GM18867 (cell line): ENCODE results near the gene FAM120B.
"Not testable (repeated sequence)": the region's sequence is repeated elsewhere in the genome, so short reads cannot be mapped to it uniquely, and the experiment has no call there.

Source experiments
- ATAC-seq: cut with Tn5 transposase; IDR thresholded peaks from one replicate; pipeline ENCODE4 v1.9.1; 2021; ENCODE audit warnings: mild to moderate bottlenecking, moderate library complexity; ENCODE audit not compliant: unreplicated experiment

The FAM120B gene

GRCh38 chr6:170296746-170297575 lies 9.6 kb upstream of the FAM120B start:
- no peak for ATAC-seq

- ATAC-seq = no peak
These were observed 8.8 kb upstream of the FAM120B start for GRCh38 chr6:170297576-170298330.

DNA sequence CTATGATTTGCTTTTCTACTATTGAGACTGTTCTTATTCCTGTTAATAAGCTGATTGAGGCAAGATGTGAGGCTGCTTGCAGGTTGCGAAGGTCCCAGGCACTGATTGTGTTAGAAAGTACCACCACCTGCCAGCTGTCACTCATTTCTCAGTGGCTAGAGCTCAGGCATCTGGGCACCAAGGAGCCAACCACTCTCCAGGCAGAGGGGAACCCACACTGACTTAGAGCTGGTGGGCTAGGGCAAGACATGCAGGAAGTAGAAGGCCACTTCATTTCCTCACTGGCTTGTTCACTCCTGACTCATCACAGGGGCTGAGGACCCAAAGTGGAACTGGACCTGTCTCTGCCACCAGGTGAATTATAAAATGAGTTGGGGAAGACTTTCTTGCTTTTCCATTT lies 7.9 kb upstream of the FAM120B start:
- ATAC-seq = no peak

- no peak for ATAC-seq
These were observed 5.4 kb upstream of the FAM120B start for GRCh38 chr6:170301184-170301583.

- no peak for ATAC-seq
These were observed 694 bp upstream of the FAM120B start for GRCh38 chr6:170305805-170306323.

DNA sequence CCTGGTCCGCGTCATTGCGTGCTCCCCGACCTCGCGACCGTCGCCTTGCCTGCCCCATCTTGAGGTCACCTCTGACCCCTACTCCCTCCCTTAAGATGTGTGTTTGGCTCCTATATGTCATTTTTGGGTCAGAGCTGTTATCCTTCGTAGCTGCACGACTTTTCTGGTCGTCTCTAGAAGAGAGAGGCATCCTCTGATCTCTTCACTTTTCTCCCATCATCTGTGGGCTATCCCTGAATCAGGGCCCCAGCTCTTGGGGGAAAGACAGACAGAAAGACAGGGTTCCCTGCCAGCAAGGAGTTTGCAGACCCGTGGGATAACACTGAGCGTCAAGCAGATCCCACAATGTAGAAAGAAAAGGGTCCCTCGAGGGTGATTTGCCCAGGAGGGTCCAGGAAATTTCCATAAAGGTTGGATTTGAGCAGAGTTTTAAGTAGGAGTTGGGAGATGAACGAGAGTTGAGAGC lies 555 bp downstream of the FAM120B start:
- ATAC-seq = no peak

GRCh38 chr6:170308761-170309160 lies 2.2 kb downstream of the FAM120B start:
- no peak for ATAC-seq

GRCh38 chr6:170311696-170312095 lies 5.1 kb downstream of the FAM120B start:
- no peak for ATAC-seq

DNA sequence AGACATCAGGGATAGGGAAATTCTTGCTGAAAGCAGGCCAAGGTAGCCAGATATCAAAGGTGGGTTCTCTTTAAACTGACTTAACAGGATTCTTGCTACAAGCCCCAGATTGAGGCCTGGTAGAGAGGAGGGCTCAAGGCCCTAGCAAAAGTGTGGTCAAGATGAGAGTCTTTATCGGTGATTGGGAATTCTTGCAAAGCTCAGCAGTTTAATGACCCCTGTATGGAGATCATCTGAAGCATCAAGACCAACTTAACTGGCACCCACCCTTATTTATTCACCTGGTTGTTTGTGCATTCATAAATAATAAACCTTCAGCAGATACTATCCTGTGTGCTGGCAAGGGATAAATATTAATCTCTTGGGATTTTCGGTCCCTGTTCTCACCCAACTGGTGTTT lies 6.3 kb downstream of the FAM120B start:
- ATAC-seq = no peak

GRCh38 chr6:170313716-170314295 lies 7.2 kb downstream of the FAM120B start:
- ATAC-seq = no peak

- no peak for ATAC-seq
These were observed 8.4 kb downstream of the FAM120B start for GRCh38 chr6:170314983-170315382.

GRCh38 chr6:170316071-170316470 lies 9.5 kb downstream of the FAM120B start:
- ATAC-seq = no peak

GRCh38 chr6:170317076-170317475 lies 10.5 kb downstream of the FAM120B start:
- ATAC-seq = no peak

DNA sequence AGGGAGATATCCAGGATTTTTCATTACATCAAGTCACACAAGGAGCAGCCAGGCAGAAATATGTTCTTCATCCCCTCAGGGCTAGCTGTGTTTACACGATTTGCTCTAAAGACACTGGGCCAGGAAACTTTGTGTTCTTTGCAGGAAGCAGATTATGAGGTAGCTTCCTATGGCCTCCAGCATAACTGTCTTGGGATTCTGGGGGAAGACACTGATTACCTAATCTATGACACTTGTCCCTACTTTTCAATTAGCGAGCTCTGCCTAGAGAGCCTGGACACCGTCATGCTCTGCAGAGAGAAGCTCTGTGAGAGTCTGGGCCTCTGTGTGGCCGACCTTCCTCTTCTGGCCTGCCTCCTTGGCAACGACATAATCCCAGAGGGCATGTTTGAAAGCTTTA lies 11.2 kb downstream of the FAM120B start:
- ATAC-seq = no peak

DNA sequence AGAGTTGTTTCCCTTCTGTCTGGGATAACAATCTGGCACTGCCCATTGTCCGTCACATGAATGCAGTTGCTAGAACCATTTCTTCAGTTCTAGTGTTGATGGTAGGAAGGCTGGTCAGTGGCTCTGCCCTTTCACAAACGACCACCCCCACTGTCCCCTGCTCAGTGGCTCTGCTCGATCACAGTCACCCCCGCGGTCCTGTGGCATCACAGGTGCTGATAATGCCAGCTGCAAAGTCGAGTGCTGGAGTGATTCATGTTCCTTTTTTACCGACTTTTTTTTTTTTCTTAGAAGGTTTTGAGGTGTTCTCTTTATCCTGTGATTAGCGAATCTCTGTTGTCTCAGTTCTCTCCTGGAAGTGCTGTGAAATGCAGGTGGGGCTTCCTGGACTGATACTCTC lies 22.8 kb downstream of the FAM120B start:
- ATAC-seq = no peak

DNA sequence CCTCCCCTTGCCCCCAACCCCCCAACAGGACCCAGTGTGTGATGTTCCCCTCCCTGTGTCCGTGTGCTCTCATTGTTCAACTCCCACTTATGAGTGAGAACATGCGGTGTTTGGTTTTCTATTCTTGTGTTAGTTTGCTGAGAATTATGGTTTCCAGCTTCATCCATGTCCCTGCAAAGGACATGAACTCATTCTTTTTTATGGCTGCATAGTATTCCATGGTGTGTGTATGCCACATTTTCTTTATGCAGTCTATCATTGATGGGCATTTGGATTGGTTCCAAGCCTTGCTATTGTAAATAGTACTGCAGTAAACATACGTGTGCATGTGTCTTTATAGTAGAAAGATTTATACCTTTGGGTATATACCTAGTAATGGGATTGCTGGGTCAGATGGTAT lies 28.6 kb downstream of the FAM120B start:
- not testable (repeated sequence) for ATAC-seq

DNA sequence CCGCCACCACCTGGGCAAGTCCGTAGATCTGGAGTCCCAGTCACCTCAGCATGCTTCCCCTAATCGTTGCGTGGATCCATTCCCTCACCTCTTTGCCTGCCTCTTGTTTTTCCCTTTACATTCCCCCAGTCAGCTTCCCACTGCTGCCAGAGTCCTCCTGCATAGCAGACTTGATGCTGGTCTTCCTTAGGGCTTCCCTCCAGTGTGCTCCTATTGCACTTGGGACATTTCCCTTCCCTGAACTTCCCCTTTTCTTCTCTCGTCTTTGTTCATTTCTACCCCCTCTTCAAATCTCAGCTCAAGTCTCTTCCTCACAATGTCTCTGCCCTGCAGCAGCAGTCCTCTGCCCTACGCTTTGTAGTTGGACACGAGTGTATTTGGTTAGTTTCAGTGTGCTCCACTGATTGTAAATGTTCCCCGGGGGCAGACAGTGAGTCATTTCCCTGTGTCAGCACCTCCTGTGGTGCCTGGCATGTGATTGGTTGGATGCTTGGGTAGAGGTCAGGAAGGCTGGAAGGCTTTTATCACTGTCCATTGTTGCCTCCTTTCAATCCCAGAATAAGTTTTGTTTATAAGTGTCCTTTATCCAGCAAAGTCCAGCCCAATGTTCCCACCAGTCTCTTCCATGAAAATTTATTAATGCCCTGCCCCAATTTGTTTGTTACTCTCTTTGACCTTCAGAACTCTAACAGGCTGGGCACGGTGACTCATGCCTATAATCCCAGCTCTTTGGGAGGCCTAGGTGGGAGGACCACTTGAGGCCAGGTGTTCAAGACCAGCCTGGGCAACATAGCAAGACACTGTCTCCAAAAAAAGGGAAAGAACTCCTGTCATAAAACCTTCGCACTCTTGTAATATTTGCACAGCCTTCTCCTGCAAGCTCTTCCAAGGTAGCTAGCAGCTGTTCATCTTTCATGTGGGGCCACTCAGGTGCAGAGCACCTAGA lies 38.3 kb downstream of the FAM120B start:
- no peak for ATAC-seq

DNA sequence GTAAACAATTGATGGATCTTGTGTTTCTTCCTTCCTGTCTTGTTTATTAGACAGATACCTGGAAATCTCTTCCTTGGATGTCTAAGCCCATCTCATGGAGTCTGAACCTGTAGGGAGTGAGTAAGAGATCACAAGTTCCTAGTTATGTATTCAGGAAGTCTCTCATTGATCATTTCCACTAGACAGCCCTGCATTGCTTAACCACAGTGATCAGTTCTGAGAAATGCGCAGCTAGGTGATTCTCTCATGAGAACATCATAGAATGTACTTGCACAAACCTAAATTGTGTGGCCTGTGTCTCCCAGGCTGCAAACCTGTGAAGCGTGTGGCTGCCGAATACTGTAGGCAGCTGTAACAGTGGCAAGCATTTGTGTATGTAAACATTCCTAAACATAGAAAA lies 39.1 kb downstream of the FAM120B start:
- no peak for ATAC-seq

GRCh38 chr6:170346649-170347048 lies 40.1 kb downstream of the FAM120B start:
- no peak for ATAC-seq

GRCh38 chr6:170347091-170347490 lies 40.5 kb downstream of the FAM120B start:
- no peak for ATAC-seq
